ENCODE results near the gene ADIPOR2.

The ADIPOR2 gene

GRCh38 chr12:1758376-1758775, 67.5 kb downstream of the ADIPOR2 start:
- DNase-seq (ENCODE audit: low read depth): no peak
- TF ChIP-seq CTCF (IDR thresholded peaks at IDR 0.05; ENCODE audit: low read length, missing control alignments): no peak
- no peak overlapping the region for H3K4me3 ChIP-seq (replicated peaks; ENCODE audit: low read depth, low read length)

GRCh38 chr12:1758887-1759286, 68.0 kb downstream of the ADIPOR2 start:
- H3K4me3 ChIP-seq (replicated peaks; ENCODE audit: low read depth, low read length): no peak overlapping the region
- no peak for DNase-seq (ENCODE audit: low read depth)
- no peak for TF ChIP-seq CTCF (IDR thresholded peaks at IDR 0.05; ENCODE audit: low read length, missing control alignments)

- TF ChIP-seq CTCF (IDR thresholded peaks at IDR 0.05; ENCODE audit: low read length, missing control alignments): no peak
- peak; percentile 50 for DNase-seq (ENCODE audit: low read depth)
- H3K4me3 ChIP-seq (replicated peaks; ENCODE audit: low read depth, low read length): no peak overlapping the region
These were observed 69.9 kb downstream of the ADIPOR2 start for GRCh38 chr12:1760566-1761382.

GRCh38 chr12:1761857-1762256, 71.0 kb downstream of the ADIPOR2 start:
- no peak for DNase-seq (ENCODE audit: low read depth)
- H3K4me3 ChIP-seq (replicated peaks; ENCODE audit: low read depth, low read length): no peak overlapping the region
- TF ChIP-seq CTCF (IDR thresholded peaks at IDR 0.05; ENCODE audit: low read length, missing control alignments): no peak

- DNase-seq (ENCODE audit: low read depth): no peak
- no peak overlapping the region for H3K4me3 ChIP-seq (replicated peaks; ENCODE audit: low read depth, low read length)
- no peak for TF ChIP-seq CTCF (IDR thresholded peaks at IDR 0.05; ENCODE audit: low read length, missing control alignments)
These were observed 72.3 kb downstream of the ADIPOR2 start for GRCh38 chr12:1763153-1763552.

- TF ChIP-seq CTCF (IDR thresholded peaks at IDR 0.05; ENCODE audit: low read length, missing control alignments): no peak
- no peak overlapping the region for H3K4me3 ChIP-seq (replicated peaks; ENCODE audit: low read depth, low read length)
- DNase-seq (ENCODE audit: low read depth): no peak
These were observed 75.2 kb downstream of the ADIPOR2 start for GRCh38 chr12:1766110-1766509.
